Stimulated activated CD4-positive, alpha-beta T cell treated with anti-CD3 and anti-CD28 coated beads, Interleukin-4, amount 100 ng/mL, for 24 hours (primary cell): ENCODE measurements around the gene UMODL1.

ENCODE experiments used
- DNase-seq: peaks from one replicate; pipeline ENCODE4 v3.0.0-alpha.2; 2020

Gene UMODL1

DNA sequence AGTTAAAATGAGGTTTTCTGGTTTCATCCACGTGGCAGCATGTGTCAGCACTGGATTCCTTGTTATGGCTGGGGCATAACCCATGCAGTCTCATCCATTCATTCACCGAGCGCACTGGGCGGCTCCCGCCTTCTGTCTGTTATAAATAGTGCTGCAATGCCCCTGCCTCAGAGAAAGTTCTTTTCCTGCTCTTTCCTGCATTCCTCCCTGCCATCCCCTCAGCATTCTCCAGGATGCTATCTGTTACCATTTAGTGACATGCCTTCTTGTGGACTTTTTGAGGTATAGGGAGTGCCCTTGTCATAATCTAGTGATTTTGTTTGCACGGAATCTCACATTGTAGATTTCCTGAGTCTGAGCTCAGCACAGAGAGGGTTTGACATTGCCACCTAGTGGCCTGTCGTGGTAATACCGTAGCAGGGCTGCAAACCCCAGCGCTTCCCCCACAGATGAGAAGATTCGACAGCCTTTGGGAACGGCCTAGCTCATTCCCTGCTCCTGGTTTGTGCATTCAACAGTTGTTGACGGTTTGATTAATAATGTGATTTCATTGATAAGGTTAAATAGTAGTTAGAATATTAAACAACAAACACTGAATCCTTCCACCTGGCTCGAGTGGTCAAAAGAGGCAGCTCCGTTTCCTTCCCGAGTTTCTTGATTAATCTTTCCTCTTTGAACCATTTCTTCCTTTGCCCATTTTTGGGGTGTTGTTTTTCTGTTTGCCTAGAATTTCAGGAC, 46.3 kb downstream of the UMODL1 start:
- peak; percentile 80 for DNase-seq

DNA sequence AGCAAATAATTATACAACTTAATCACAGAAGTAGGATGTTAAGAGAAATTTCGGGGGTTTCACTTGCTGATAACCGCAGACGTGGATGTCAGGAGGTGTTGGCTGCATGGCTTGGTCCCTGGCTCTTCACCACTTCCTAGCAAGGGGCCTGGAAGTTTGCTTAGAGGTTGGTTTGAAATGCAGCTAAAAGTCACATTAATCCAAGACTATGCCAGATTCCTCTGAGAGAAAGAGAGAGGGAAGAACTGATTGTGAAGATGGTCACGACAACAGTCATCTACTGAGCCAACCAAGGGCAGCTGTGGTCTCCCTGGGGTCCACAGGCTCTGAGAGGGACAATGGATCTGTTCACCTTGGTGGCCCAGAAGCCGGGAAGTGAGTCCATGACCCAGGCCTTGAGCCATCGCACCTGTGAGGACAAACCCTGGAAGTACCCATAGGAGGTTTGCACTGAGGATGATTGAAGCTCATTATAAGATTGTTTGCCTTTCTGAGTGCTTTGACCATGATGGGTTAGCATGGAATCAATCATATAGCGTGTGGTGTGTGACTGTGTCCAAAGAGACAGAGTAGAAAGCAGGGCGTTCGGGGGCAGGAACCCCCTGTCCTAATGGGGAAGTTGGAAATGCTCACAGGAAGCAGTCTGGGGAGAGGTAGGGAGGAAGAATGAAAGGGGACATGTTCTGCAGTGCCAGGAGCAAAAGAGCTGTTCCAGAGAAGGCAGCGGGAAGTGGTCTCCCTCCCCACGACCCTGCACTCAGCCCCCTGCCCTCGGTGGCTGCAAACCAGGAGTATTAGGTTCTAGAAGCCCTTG, 47.1 kb downstream of the UMODL1 start:
- no peak for DNase-seq

DNA sequence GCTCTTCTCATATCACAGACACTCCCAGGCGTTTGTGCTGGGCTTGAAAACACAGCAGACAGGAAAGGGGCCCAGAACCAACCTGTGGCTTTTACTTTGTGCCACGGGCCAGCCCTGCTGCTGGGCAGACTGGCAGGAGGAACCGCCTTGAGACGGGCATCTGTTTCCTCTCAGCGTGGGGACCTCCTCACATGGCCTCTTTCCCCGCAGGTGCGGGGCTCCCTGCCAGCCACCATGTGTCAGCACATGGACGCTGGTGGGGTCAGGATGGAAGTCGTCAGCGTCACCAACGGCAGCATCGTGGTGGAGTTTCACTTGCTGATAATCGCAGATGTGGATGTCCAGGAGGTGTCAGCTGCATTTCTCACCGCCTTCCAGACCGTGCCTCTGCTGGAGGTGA, 47.8 kb downstream of the UMODL1 start:
- no peak for DNase-seq

DNA sequence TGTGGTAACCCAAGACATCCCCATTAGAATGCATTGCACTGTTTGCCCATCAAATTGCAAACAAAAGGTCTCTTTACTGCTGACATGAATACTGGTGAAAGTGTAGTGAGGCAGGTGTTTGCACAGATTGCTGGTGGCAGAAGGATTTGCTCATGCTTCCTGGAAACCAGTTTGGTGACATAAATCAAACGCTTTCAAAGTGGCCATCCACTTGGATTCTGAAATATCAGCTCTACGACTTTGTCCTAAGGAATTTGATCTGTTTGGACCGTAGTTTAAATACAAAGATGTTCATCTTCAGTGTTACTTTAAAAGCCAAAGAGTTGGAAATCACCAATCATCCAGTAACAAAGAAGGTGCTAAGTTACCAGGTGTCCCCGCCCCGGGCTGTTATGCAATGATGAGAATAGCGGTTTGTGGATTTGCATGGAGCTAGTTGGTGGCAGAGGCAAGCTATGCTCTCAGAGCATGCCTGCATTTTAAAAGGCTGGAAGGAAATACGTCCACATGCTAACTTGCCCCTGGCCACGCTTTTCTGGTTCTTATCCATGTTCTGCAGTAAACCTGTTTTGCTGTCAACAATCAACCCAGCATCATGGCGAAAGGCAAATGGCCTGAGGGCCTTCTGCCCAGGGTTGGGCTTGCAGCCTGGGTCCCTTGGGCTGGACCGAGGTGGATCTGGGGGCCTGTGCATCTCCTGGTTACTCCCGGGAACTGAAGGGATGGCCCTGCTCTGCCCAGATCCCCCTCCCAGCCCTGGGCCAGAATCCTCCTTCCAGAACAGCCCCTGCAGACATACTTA, 49.2 kb downstream of the UMODL1 start:
- no peak for DNase-seq

DNA sequence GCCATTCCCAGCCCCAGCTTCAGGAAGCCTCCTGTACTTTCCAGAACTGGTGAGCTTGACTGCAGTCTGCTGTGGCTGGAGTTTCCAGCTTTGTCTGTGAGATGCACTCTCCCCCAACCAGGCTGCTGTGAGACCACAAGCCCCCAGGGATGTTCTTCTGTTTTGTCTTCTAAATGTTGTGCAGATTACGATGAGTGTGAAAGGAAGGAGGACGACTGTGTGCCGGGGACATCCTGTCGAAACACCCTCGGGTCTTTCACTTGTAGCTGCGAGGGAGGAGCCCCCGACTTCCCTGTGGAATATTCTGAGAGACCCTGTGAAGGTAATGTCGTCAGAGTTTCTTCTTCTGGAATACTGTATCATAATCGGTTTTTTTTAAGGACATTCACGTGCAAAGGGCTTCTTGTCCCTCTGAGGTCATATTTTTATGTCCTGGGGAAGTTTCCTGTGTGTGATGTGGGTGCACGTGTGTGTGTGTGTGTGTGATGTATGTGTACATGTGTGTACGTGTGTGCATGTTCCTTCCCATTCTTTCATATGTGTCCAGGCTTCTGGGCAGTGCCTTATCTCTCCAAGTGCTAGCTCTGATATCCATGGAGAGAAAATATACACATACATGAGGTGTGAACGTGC, 49.9 kb downstream of the UMODL1 start:
- DNase-seq: no peak

DNA sequence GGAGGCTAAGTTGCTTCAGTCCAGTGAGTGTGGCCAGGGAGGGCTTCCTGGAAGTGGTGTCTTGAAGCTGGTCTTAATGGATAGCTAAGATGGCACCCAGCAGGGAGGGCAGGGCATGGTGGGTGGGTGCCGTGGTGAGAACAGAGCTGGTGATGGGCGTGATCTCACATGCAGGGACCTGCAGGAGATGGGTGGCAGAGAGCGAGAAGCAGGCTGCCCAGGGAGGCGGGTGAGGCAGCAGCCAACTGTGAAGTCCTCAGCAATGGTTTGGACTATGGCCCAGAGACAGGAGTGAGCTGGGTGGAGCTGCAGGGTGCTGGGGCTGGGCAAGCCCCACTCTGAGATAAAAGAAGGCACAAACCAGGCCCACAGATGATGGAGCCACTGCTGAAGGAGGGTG, 50.7 kb downstream of the UMODL1 start:
- DNase-seq: no peak

DNA sequence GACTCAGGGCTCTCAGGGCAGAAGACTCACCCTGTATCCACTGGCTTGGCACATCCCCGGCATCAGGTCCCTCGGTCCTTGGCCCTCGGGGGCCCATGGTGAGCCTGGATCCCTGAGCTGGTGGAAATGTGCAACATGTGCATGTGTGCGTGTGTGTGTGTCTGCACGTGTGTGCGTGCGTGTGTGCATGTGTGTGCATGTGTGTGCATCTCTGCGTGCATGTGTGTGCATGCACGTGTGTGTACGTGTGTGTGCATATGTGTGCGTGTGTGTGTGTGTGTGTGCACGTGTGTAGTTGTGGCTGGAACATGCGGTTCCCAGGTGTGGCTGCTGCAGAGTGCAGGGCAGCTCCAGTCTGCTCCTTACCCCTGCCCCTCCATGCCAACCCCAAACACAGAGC, 51.3 kb downstream of the UMODL1 start:
- DNase-seq: no peak

DNA sequence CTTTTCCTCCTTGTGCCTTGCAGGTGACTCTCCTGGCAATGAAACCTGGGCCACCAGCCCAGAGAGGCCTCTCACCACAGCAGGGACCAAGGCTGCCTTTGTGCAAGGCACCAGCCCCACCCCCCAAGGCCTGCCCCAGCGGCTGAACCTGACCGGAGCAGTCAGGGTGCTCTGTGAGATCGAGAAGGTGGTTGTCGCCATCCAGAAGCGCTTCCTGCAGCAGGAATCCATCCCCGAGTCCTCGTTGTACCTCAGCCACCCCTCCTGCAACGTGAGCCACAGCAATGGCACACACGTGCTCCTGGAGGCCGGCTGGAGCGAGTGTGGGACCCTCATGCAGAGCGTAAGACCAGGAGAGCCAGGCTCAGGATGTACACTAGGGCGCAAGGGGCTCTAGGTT, 51.7 kb downstream of the UMODL1 start:
- DNase-seq: no peak

DNA sequence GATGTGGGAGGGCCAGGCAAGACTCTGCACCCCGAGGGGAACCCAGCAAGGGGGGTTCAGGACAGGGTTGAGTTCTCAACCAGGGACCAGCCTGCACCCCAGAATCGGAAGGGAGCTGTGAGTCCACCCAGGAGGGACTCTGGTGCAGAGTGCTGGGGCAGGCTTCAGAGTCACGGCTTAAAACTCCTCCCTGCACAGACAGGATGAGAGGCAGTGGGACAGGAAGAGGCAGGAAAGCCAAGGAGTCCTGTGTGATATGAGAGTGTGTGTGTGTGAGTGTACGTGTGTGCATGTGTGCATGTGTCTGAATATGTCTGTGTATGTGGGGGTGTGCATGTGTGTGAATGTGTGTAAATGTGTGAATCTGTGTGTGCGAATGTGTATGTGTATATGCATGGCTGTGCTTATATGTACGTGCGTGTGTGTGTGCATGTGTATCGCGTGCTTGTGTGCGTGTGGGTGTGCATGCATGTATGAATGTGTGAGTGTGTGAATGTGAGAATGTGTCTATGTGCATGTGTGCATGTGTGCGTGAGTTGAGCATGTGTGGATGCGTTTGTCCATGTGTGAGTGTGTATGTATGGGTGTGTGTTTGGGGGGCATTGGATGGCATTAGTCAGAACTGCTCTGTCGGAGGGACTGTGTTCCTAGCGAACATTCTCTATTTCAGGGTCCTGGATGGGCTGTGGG, 52.2 kb downstream of the UMODL1 start:
- no peak for DNase-seq

DNA sequence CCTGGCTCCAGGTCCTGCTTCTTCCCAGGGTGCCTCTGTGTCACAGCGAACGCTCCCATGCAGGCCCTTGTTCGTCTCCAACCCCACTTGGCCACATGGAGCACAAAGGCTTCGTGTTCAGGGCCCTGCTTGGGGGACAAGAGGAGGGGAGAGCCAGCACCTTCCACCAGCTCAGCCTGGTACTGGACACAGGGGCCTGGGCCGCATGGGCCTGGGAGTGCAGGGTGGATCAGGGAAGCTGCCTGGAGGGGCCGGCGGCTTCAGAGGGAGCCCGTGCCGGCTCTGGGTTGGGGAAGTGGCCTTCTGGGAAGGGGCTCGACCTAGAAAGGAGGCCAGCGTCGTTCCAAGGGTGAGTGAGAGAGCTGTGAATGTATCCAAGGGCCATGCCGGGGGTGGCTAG, 53.0 kb downstream of the UMODL1 start:
- DNase-seq: no peak

DNA sequence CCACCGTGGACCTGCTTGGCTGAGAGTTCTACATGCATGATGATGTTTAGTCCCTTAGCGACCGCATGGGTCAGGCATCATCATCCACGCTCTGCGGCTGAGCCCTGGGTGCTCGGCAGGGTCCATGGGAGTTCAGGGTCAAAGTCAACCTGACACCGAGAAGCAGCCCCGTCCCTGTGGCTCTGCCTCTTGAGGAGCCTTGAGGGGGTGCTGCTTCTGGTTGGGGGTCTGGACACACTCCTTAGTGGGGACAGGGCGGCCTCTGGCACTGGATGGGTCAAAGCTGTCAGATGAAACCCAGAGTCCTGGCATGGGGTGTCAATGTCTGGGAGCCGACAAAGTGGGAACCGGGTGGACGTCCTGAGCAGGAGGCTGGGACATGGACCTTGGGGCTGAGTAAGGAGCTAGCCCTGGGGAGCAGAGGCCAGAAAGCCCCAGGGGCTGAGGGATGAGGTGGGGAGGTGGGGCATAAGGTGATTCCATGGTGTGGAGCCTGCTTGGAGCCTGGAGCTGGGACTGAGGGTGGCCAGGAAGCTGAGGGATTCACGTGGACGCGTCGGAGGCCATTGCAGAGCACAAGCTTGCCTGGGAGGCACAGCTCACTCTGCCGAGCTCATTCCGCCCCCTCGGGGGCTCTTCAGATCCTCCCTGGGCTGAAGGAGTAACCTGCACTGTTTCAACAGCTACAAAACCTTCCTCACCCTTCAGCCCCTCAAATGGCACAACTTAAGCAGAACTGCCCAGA, 53.9 kb downstream of the UMODL1 start:
- DNase-seq: no peak

DNA sequence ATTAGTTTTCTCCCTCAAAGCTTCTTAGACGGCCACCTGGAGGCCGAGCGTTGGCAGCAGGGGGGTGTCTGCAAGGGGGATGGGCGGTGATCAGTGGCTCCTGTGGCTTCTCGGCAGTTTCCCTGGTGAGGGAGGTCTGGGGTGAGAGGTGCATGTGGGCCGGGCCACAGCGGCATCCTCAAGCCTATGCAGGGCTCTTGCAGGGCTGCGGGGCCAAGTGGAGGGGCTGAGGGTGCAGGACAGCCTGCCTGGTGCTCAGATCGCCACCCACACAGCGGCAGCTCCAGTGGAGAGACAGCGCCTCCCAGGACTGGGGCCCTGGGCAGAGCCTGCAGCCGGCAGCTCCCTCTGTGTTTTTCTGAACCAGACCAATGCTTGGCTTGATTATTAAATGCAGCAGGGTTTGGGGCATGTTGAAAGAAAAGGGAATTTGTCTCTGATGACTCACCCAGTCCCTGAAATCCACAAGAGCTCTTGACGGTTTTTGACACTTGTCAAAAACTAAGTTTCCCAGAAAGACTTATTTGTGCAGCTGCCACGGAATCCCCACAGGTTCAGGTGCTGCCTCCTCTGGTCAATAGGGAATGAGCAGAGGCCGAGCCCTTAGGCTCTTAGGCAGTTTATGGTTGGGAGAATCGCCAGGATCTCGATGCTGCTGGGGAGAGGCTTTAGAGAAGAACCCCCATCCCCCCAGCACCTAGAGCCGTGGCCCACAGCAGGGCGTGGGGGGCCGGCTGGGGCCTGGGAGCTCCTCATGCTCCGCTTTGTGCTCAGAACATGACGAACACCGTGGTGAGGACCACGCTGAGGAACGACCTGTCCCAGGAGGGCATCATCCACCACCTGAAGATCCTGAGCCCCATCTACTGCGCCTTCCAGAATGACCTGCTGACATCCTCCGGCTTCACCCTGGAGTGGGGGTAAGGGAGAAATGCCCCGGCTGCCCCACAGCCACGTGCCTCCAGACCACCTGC, 54.7 kb downstream of the UMODL1 start:
- DNase-seq: no peak

DNA sequence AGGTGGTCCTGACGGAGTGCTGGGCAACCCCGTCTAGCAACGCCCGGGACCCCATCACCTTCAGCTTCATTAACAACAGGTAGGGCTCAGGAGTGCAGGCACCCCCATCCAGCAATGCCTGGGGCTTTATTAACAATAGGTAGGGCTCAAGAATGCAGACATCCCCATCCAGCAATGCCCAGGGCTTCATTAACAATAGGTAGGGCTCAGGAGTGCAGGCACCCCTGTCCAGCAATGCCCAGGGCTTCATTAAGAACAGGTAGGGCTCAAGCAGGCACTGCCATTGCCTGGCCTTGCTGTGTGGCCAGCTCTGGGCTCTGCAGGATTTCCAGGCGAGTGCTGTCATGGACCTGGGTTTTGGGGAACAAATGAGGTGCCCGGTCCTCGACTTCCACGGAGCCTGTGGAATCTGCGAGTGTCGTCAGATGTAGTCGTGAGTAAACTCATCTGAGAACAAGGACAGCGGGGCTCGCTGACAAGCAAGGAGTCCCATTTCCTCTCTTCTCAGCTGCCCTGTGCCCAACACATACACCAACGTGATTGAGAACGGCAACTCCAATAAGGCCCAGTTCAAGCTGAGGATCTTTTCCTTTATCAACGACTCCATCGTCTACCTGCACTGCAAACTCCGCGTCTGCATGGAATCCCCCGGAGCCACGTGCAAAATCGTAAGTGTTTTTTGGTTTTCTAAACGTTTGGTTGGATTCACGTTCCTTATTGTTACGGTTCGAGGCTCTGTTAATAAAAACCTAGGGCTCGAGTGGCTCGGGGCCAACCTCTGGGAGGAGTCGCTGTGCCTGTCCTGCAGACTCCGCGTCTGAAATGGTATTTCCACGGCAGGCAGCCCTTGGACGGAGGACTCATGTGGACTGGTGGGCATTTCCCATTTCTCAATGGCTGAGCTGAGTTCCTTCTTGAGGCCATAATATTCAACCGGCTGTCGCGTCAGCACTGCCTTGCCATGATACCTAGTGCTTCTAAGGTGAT, 56.3 kb downstream of the UMODL1 start:
- no peak for DNase-seq

DNA sequence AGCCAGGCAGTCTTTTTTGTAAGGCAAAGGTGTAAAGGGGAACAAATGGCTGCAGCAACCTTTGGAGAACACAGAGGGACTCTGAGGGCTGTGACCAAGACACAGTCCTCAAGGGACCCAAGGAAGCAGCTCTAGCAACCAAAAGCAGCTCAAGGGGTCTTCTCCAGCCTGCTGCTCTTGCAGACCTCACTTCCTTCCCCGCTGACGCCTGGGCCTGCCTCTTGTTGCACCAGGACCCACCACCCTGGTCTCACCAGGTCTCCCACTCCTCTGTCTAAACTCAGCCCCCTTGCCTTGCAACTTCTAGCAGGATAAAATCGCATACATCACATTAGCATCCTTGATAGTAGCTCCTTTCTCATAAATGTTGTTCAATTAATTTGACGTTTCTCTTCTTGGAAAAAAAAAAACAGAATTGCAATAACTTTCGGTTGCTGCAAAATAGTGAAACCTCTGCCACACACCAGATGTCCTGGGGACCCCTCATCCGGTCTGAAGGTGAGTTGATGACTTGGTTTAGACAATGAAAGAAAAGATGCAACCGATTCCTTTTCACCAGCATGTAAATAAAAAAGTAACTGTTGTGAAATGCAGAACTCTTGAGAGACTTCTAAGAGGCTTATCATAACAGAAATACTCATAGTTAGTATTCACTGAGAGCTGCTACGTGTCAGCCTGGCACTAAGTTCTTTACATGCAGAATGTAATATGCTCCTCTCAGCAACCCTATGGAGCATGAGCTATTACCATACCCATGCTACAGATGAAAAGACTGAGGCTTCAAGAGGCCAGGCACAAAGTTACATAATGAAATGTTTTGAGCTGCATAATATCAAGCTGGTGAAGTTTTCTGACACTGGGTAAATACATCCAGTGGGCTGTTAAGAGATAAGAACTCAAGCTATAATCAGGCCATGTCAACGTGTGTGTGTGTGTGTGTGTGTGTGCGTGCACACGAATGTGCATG, 58.5 kb downstream of the UMODL1 start:
- no peak for DNase-seq

DNA sequence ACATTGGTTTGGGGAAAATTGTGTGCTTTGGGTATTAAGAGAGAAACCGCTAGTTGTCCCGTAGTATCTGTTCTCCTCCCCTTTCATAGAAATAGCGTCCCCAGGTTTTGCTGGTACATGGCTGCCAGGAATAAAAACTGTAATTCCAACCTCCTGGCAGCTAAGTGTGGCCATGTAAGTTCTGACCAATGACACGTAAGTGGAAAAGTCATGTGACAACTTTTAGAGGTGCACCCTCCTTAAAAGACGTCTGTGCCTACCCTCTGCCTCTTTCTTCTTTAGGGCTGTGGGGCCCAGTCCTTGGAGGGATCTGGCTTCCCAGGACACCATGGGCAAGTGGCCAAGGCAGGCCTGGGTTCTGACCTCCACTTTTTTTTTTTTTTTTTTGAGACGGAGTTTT, 59.3 kb downstream of the UMODL1 start:
- DNase-seq: no peak

DNA sequence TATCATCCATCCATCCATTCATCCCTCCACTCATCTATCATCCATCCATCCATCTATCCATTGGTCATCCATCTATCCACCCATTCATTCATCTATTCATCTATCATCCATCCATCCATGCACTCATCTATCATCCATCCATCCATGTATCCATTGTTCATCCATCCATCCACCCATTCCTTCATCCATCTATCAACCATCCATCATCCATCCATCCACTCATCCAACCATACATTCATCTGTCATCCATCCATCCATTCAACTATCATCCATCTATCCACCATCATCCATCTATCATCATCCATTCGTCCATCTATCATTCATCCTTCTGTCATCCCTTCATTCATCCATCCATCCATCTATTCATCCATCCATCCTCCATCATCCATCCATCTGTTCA, 61.1 kb downstream of the UMODL1 start:
- no peak for DNase-seq

DNA sequence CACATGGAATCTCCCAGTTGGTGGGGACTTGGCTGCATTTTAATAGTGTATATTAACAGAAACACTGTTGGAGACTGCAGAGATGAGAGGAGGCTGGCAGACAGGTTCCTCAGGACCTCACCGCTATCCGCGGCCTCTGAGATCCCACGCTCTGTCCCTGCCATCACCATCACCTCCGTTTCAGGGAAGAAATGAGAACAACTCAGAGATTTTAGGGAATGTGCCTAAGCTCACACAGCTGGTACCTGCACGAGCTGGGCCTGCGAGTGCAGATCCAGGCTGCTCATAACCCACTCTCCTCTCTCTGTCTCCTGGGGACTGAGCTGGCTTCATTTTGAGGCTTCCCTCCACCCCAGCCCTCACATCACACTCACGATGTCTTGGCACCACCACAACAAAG, 62.0 kb downstream of the UMODL1 start:
- no peak for DNase-seq
